Transverse colon (tissue), 4 donors: Measurements from ENCODE around the gene RUNX3. TPM values are rescaled to one million over a fixed set of nuclear protein-coding genes. Genes with fewer than 3 reads are reported as not detected.

Experiments used
- DNase-seq: peaks from one replicate; pipeline ENCODE4 v3.0.0-alpha.2; 2019
- H3K27ac ChIP-seq, 4 donors: fragments of 200-600 bp; sonication (generic); 2 replicates each; pipeline ENCODE4 v1.5.1; 2016 to 2018; ENCODE audit warnings: inconsistent platforms in 4 of 4
- H3K27me3 ChIP-seq: fragments of 200-600 bp; sonication (generic); 2 replicates; pipeline ENCODE4 v1.5.1; 2017; ENCODE audit warnings: inconsistent platforms
- H3K36me3 ChIP-seq, 4 donors: fragments of 200-600 bp; sonication (generic); 2 replicates each; pipeline ENCODE4 v1.5.1; 2017 to 2019; ENCODE audit warnings: inconsistent platforms in 4 of 4
- H3K4me1 ChIP-seq, 4 donors: fragments of 200-600 bp; sonication (generic); 2 replicates each; pipeline ENCODE4 v1.5.1; 2017 to 2020; ENCODE audit warnings: inconsistent platforms in 4 of 4
- H3K4me3 ChIP-seq, 4 donors: fragments of 200-600 bp; sonication (generic); 1 replicate in 1 of 4; 2 replicates in 3 of 4; pipeline versions ENCODE4 v1.5.1 to v1.6.1; 2017 to 2019; ENCODE audit warnings: inconsistent platforms in 4 of 4
- H3K9me3 ChIP-seq, 2 donors: fragments of 200-600 bp; sonication (generic); 2 replicates each; pipeline ENCODE4 v1.5.1; 2017 to 2019; ENCODE audit warnings: inconsistent platforms in 2 of 2
- CTCF ChIP-seq, 5 experiments: fragments of 200-600 bp in 3 of 5; fragments of 450-650 bp in 2 of 5; sonication (generic) in 3 of 5; IDR thresholded peaks; 1 replicate in 2 of 5; 2 replicates in 3 of 5; pipeline ENCODE4 v1.5.1; 2016 to 2017; ENCODE audit warnings: antibody characterized with exemption in 5 of 5, inconsistent platforms in 3 of 5, mild to moderate bottlenecking in 2 of 5, moderate library complexity in 1 of 5
- EP300 ChIP-seq: sonication (generic); formaldehyde crosslinking; IDR thresholded peaks from one replicate; pipeline ENCODE4 v1.6.1; 2017; ENCODE audit warnings: antibody characterized with exemption, low read depth
- POLR2A ChIP-seq: fragments of 450-650 bp; IDR thresholded peaks from one replicate; pipeline ENCODE4 v1.6.1; 2016; ENCODE audit warnings: antibody characterized with exemption, mild to moderate bottlenecking, moderate library complexity
- POLR2AphosphoS5 ChIP-seq, 3 donors: sonication (generic); formaldehyde crosslinking; IDR thresholded peaks; one replicate each; pipeline ENCODE4 v1.6.1; 2016; ENCODE audit warnings: antibody characterized with exemption in 3 of 3
- WGBS, 2 donors: methylation state at CpG; one replicate each; pipeline ENCODE4 v1.1.5; 2018; ENCODE audit warnings: low coverage in 1 of 2; 5-methylcytosine and 5-hydroxymethylcytosine counted together
- in situ Hi-C, 4 donors: fragments of 200-750 bp; cut with MboI; loops; one replicate each; pipeline versions ENCODE4 v1.15.0 to v1.15.1; 2017; ENCODE audit warnings: low sequenced_read_pairs in 3 of 4, low pct_ligation_motif_present in 1 of 4, low pct_unique_long_range_greater_than_20kb in 1 of 4
- intact Hi-C: fragments of 100-400 bp; cut with DNase I; formaldehyde crosslinking; loops from one replicate; pipeline ENCODE4 v1.15.1; 2023; ENCODE audit warnings: low total_unique reads
- total RNA-seq, 4 donors: library from RNA; depleted of rRNA; stranded (reverse); fragments of >200 nt; gene quantifications; one replicate each; pipeline ENCODE4 v1.1.0, GENCODE V29; 2016

Gene RUNX3
- total RNA-seq, 4 donors from 2014 or later = 1.5 to 4.8 (median 3.4) TPM

GRCh38 chr1:24972915-24973242 is 42.8 kb upstream of the RUNX3 start:
- intact Hi-C loops (no loop called here), in situ Hi-C loops (no loop called here)
- no peak for DNase-seq
- H3K9me3 ChIP-seq = peaks cover 6 to 12% of the 10 kb centered on the region in 2 donors
- H3K4me3 ChIP-seq = no peak overlapping the region
- no peak for TF ChIP-seq CTCF (IDR thresholded peaks at IDR 0.05)
- TF ChIP-seq POLR2A = no peak
- no peak for TF ChIP-seq POLR2AphosphoS5 (IDR thresholded peaks at IDR 0.05)
- H3K27ac ChIP-seq = no peak overlapping the region
- no peaks in the 10 kb centered on the region for H3K4me1 ChIP-seq
- H3K27me3 ChIP-seq = no peaks in the 10 kb centered on the region
- H3K36me3 ChIP-seq = no peaks in the 10 kb centered on the region
- 72 to 100% methylated on average over 1 to 6 of the region's 6 CpGs for WGBS, 2 donors

- DNase-seq = no peak
- Histone ChIP-seq H3K4me3 (no peak overlapping the region), H3K4me1 (no peaks in the 10 kb centered on the region), H3K9me3 (peaks cover 6 to 12% of the 10 kb centered on the region in 2 donors), H3K27me3 (no peaks in the 10 kb centered on the region), H3K27ac (no peak overlapping the region), H3K36me3 (no peaks in the 10 kb centered on the region)
- no peak for TF ChIP-seq EP300
- no peak for TF ChIP-seq POLR2A
- no peak for TF ChIP-seq CTCF (IDR thresholded peaks at IDR 0.05)
- TF ChIP-seq POLR2AphosphoS5 (IDR thresholded peaks at IDR 0.05) = no peak
- in situ Hi-C loops = no loop called here
- WGBS, 2 donors = 67 to 68% methylated on average over 2 to 8 of the region's 8 CpGs
- intact Hi-C loops = no loop called here
Observed at GRCh38 chr1:24972221-24972914, 42.3 kb upstream of the RUNX3 start.

GRCh38 chr1:24970926-24971875 is 41.1 kb upstream of the RUNX3 start:
- H3K36me3 ChIP-seq = no peaks in the 10 kb centered on the region
- H3K27ac ChIP-seq = no peak overlapping the region
- H3K27me3 ChIP-seq = no peaks in the 10 kb centered on the region
- 77% methylated on average over 22 of the region's 23 CpGs; no CpG with 5 or more reads in 1 of the 2 donors for WGBS, 2 donors
- no peaks in the 10 kb centered on the region for H3K4me1 ChIP-seq
- intact Hi-C loops (no loop called here), in situ Hi-C loops (no loop called here)
- TF ChIP-seq POLR2AphosphoS5 (IDR thresholded peaks at IDR 0.05) (no peak), POLR2A (no peak), CTCF (IDR thresholded peaks at IDR 0.05) (no peak), EP300 (no peak)
- peaks cover 6 to 12% of the 10 kb centered on the region in 2 donors for H3K9me3 ChIP-seq
- no peak for DNase-seq
- H3K4me3 ChIP-seq = no peak overlapping the region

- Histone ChIP-seq H3K4me1 (no peaks in the 10 kb centered on the region), H3K27ac (no peak overlapping the region), H3K4me3 (no peak overlapping the region), H3K9me3 (peaks cover 3 to 9% of the 10 kb centered on the region in 2 donors), H3K27me3 (no peaks in the 10 kb centered on the region), H3K36me3 (no peaks in the 10 kb centered on the region)
- DNase-seq = no peak
- intact Hi-C loops (no loop called here), in situ Hi-C loops (no loop called here)
- TF ChIP-seq POLR2A (no peak), POLR2AphosphoS5 (IDR thresholded peaks at IDR 0.05) (no peak), EP300 (no peak), CTCF (IDR thresholded peaks at IDR 0.05) (no peak)
- 33% methylated on average over 13 of the region's 13 CpGs; no CpG with 5 or more reads in 1 of the 2 donors for WGBS, 2 donors
Observed at GRCh38 chr1:24970399-24970753, 40.3 kb upstream of the RUNX3 start.
